Astrocyte (in vitro differentiated cells and primary cell): ENCODE data around the gene SMOC1.

ENCODE experiments used
- CTCF ChIP-seq: IDR thresholded peaks from 2 replicates; pipeline ENCODE4 v1.5.1; 2011; ENCODE audit warnings: low read depth, mild to moderate bottlenecking, inconsistent platforms, low read length, moderate library complexity; ENCODE audit not compliant: insufficient read depth
- EZH2 ChIP-seq: IDR thresholded peaks from 2 replicates; pipeline ENCODE4 v1.6.1; 2012; ENCODE audit warnings: mild to moderate bottlenecking, low read length, inconsistent platforms; ENCODE audit not compliant: insufficient read depth

DNA sequence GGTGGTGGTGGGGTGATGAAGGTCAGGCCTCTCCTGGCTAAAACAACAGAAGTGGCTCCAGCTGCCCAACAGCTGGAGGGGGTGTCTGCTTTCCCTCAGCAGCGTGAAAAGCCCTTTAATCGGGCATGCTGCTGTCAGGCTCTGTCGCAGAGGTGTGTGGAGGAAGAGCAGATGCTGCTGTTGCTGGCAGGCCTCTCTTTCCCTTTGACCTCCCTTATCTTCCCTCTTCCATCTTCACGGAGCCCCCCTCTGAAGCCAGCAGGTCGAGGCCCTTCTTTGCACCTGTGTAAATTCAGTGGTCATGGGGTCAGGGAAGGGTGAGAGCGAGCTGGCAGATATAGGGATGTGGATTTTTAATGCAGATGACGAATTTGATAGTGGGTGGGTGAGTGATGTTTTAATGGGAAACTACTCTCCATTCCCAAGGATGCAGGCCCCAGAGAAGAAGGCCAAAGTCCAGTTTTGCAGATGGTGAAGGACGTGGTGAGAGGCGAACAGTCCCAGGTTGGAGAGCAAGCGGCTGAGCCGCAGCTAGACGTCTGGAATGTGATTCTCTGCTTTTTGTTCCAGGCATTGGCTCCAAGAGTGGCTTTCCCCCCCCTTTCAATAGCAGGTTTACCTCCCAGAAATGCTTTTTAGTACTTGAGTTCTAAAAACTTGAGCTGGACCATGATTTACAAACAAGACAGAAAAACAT, 64.0 kb downstream of the SMOC1 start:
- TF ChIP-seq CTCF (no peak), EZH2 (no peak)
